Right lobe of liver (tissue), 6 donors: Measurements from ENCODE around the gene KCNG1. TPM values are rescaled to one million over a fixed set of nuclear protein-coding genes. Genes with fewer than 3 reads are reported as not detected.

ENCODE experiments used
- ATAC-seq, 4 donors: fragments of 200-7000 bp; cut with Tn5 transposase; one replicate each; pipeline ENCODE4 v1.9.1; 2020; ENCODE audit warnings: mild to moderate bottlenecking in 4 of 4, moderate library complexity in 4 of 4
- DNase-seq, 3 donors: peaks; one replicate each; pipeline ENCODE4 v3.0.0-alpha.2; 2020
- H3K27ac ChIP-seq, 3 donors: fragments of 200-600 bp; one replicate each; pipeline ENCODE4 v1.8.0; 2022
- H3K27me3 ChIP-seq, 2 donors: fragments of 200-600 bp; one replicate each; pipeline ENCODE4 v1.8.0; 2022
- H3K36me3 ChIP-seq, 4 donors: fragments of 200-600 bp; sonication (generic) in 1 of 4; one replicate each; pipeline versions ENCODE4 v1.5.1 to v1.8.0; 2017 to 2022; ENCODE audit warnings: control low read depth in 1 of 4
- H3K4me1 ChIP-seq, 4 donors: fragments of 200-600 bp; sonication (generic) in 1 of 4; one replicate each; pipeline versions ENCODE4 v1.5.1 to v1.8.0; 2017 to 2022; ENCODE audit warnings: control low read depth in 1 of 4
- H3K4me3 ChIP-seq, 3 donors: fragments of 200-600 bp; one replicate each; pipeline ENCODE4 v1.8.0; 2022
- H3K9me3 ChIP-seq, 4 donors: fragments of 200-600 bp; sonication (generic) in 1 of 4; one replicate each; pipeline versions ENCODE4 v1.5.1 to v1.8.0; 2017 to 2022; ENCODE audit warnings: control low read depth in 1 of 4
- CTCF ChIP-seq, 4 donors: fragments of 200-600 bp in 3 of 4; fragments of 450-650 bp in 1 of 4; IDR thresholded peaks; one replicate each; pipeline versions ENCODE4 v1.5.1 to v1.8.0; 2016 to 2022; ENCODE audit warnings: antibody characterized with exemption in 4 of 4, mild to moderate bottlenecking in 2 of 4
- POLR2A ChIP-seq: fragments of 450-650 bp; IDR thresholded peaks from one replicate; pipeline ENCODE4 v1.6.1; 2017; ENCODE audit warnings: antibody characterized with exemption, mild to moderate bottlenecking
- WGBS: methylation state at CpG from one replicate; pipeline ENCODE4 v1.1.6; 2018; ENCODE audit warnings: low coverage, low lambda C conversion rate; ENCODE audit not compliant: insufficient coverage; ENCODE audit errors: missing lambda C conversion rate; 5-methylcytosine and 5-hydroxymethylcytosine counted together
- intact Hi-C, 2 donors: fragments of 100-400 bp; cut with DNase I; formaldehyde crosslinking; loops; one replicate each; pipeline versions ENCODE4 v1.11.2 to v1.14.1; 2022
- total RNA-seq, 6 experiments: library from RNA; depleted of rRNA in 2 of 6; stranded (reverse); fragments of >200 nt in 2 of 6; fragmentation: NEBNext Ultra II Directional in 3 of 6; extraction: Animal tissue kit (Norgen Biotek cat#: 25700) in 3 of 6; gene quantifications; one replicate each; pipeline versions ENCODE4 v1.1.0 to v1.2.4, GENCODE V29; 2016 to 2023
- donor health status: DM: no; HTN: yes; CAD: no.
- donor health status: DM: no; HTN: no; CAD: no.
- donor health status: DM: no; HTN: no; CAD: no.
- donor health status: DM: no; HTN: yes; CAD: no.
- donor health status: DM: no; HTN: yes; CAD: no.

The KCNG1 gene
- total RNA-seq, 6 experiments from 2014 or later, result 0.18 to 0.51 (median 0.22) TPM; not detected in 1

- no peak for TF ChIP-seq CTCF (IDR thresholded peaks at IDR 0.05)
- TF ChIP-seq POLR2A, result no peak
- 64% methylated on average over 3 of the region's 3 CpGs for WGBS
Measured at GRCh38 chr20:51044796-51045195, 21.9 kb upstream of the KCNG1 start.

GRCh38 chr20:51043811-51044210 is 20.9 kb upstream of the KCNG1 start:
- no peaks in the 10 kb centered on the region for H3K4me1 ChIP-seq
- no peaks in the 10 kb centered on the region for H3K27me3 ChIP-seq
- no peaks in the 10 kb centered on the region for H3K9me3 ChIP-seq
- no peak overlapping the region for H3K27ac ChIP-seq
- DNase-seq (no peak), ATAC-seq (no peak)
- WGBS, result 83% methylated on average over 4 of the region's 5 CpGs
- H3K36me3 ChIP-seq, result no peaks in the 10 kb centered on the region
- TF ChIP-seq CTCF (IDR thresholded peaks at IDR 0.05) (no peak), POLR2A (no peak)
- intact Hi-C loops, result no loop called here
- H3K4me3 ChIP-seq, result no peak overlapping the region

More at GRCh38 chr20:51044796-51045195, 21.9 kb upstream of the KCNG1 start:
- no peaks in the 10 kb centered on the region for H3K9me3 ChIP-seq
- no peak for DNase-seq
- H3K27me3 ChIP-seq, result no peaks in the 10 kb centered on the region
- H3K4me3 ChIP-seq, result no peak overlapping the region
- no peaks in the 10 kb centered on the region for H3K36me3 ChIP-seq
- no peak overlapping the region for H3K27ac ChIP-seq
- no peak for ATAC-seq
- no peaks in the 10 kb centered on the region for H3K4me1 ChIP-seq
- intact Hi-C loops, result no loop called here

GRCh38 chr20:51042657-51043247 is 19.8 kb upstream of the KCNG1 start:
- Histone ChIP-seq H3K4me1 (no peaks in the 10 kb centered on the region), H3K36me3 (no peaks in the 10 kb centered on the region), H3K9me3 (no peaks in the 10 kb centered on the region), H3K4me3 (no peak overlapping the region), H3K27ac (no peak overlapping the region), H3K27me3 (no peaks in the 10 kb centered on the region)
- intact Hi-C loops, result no loop called here
- DNase-seq, result no peak
- no peak for TF ChIP-seq POLR2A
- TF ChIP-seq CTCF (IDR thresholded peaks at IDR 0.05), result no peak
- ATAC-seq, result no peak
- no CpG with 5 or more reads among the region's 7 CpGs for WGBS

- intact Hi-C loops, result no loop called here
- DNase-seq (no peak), ATAC-seq (no peak)
- no peak for TF ChIP-seq CTCF (IDR thresholded peaks at IDR 0.05)
- no peak for TF ChIP-seq POLR2A
- H3K27me3 ChIP-seq, result no peaks in the 10 kb centered on the region
- 52% methylated on average over 6 of the region's 6 CpGs for WGBS
- H3K9me3 ChIP-seq, result no peaks in the 10 kb centered on the region
- no peak overlapping the region for H3K4me3 ChIP-seq
- H3K27ac ChIP-seq, result no peak overlapping the region
- no peaks in the 10 kb centered on the region for H3K36me3 ChIP-seq
- no peaks in the 10 kb centered on the region for H3K4me1 ChIP-seq
Measured at GRCh38 chr20:51042064-51042463, 19.2 kb upstream of the KCNG1 start.
